Left renal cortex interstitium (tissue), 4 donors: ENCODE data around the gene CNTN1. TPM values are rescaled to one million over a fixed set of nuclear protein-coding genes. Genes with fewer than 3 reads are reported as not detected.
A peak's percentile ranks its signal among the peaks of the same experiment; 100 is the strongest.

Experiments used
- DNase-seq, 4 donors: peaks; one replicate each; pipeline ENCODE4 v3.0.0-alpha.2; 2013; ENCODE audit warnings: low read depth in 4 of 4, low spot score in 2 of 4, missing footprints in 1 of 4
- polyA plus RNA-seq, 4 donors: library from polyadenylated mRNA; unstranded; fragments of 120-200 nt; gene quantifications; one replicate each; pipeline ENCODE4 v1.2.1, GENCODE V29; 2013; ENCODE audit not compliant: insufficient read length in 4 of 4

Gene CNTN1
- polyA plus RNA-seq, 4 donors: 29.4 to 68.1 (median 50.4) TPM

- DNase-seq: no peak
These were observed 260.8 kb downstream of the CNTN1 start for GRCh38 chr12:40953076-40953475.

- no peak for DNase-seq
These were observed 265.2 kb downstream of the CNTN1 start for GRCh38 chr12:40957417-40957816.

- DNase-seq: no peak
These were observed 266.8 kb downstream of the CNTN1 start for GRCh38 chr12:40959041-40959440.

GRCh38 chr12:40963751-40964150 lies 271.5 kb downstream of the CNTN1 start:
- no peak for DNase-seq

- no peak for DNase-seq
These were observed 277.6 kb downstream of the CNTN1 start for GRCh38 chr12:40969796-40970195.

- no peak for DNase-seq
These were observed 278.2 kb downstream of the CNTN1 start for GRCh38 chr12:40970320-40970907.

- no peak for DNase-seq
These were observed 279.7 kb downstream of the CNTN1 start for GRCh38 chr12:40971911-40972310.

- no peak for DNase-seq
These were observed 284.3 kb downstream of the CNTN1 start for GRCh38 chr12:40976546-40976945.

- DNase-seq: no peak
These were observed 288.3 kb downstream of the CNTN1 start for GRCh38 chr12:40980427-40980961.

GRCh38 chr12:40986001-40986400 lies 293.8 kb downstream of the CNTN1 start:
- no peak for DNase-seq

- DNase-seq: no peak
These were observed 296.1 kb downstream of the CNTN1 start for GRCh38 chr12:40988355-40988754.

- no peak for DNase-seq
These were observed 296.6 kb downstream of the CNTN1 start for GRCh38 chr12:40988824-40989223.

GRCh38 chr12:40989785-40990184 lies 297.5 kb downstream of the CNTN1 start:
- DNase-seq: no peak

GRCh38 chr12:40992158-40992557 lies 299.9 kb downstream of the CNTN1 start:
- no peak for DNase-seq

GRCh38 chr12:40992674-40993073 lies 300.4 kb downstream of the CNTN1 start:
- DNase-seq: no peak

- DNase-seq: no peak
These were observed 300.9 kb downstream of the CNTN1 start for GRCh38 chr12:40993158-40993557.

- no peak for DNase-seq
These were observed 303.9 kb downstream of the CNTN1 start for GRCh38 chr12:40996091-40996490.

GRCh38 chr12:40999210-40999609 lies 307.0 kb downstream of the CNTN1 start:
- DNase-seq: peak in 1 of 4 donors; percentile 38

- DNase-seq: no peak
These were observed 316.2 kb downstream of the CNTN1 start for GRCh38 chr12:41008472-41008871.

- DNase-seq: no peak
These were observed 319.7 kb downstream of the CNTN1 start for GRCh38 chr12:41011939-41012338.

GRCh38 chr12:41013881-41014642 lies 321.8 kb downstream of the CNTN1 start:
- DNase-seq: no peak

- DNase-seq: no peak
These were observed 322.4 kb downstream of the CNTN1 start for GRCh38 chr12:41014643-41015020.
